ENCODE data around the gene TMEM115.

Gene TMEM115

GRCh38 chr3:50380405-50381085 is 21.2 kb upstream of the TMEM115 start:
- DNase-seq (ENCODE audit: low read depth, low spot score), result no peak
- no peak overlapping the region for H3K4me3 ChIP-seq (ENCODE audit: low read length)

DNA sequence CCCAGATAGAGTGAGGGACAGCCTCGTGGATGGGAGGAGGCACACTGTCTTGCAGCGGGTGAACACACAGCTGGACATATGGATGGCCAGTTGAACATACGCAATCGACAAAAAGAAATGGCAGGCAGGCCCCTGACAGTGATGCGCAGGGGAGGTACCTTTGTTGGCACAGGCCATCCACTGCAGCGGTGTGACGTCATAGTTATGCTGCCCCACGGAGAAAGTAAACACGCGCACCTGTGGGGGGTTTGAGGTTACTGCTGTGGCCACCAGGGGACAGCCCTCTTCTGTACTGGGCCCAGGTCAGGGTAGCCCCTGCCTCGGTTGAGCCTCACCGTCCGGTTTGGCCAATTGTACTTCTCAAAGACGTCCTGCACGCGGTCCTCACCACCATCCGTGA is 19.4 kb upstream of the TMEM115 start:
- H3K4me3 ChIP-seq (ENCODE audit: low read length), result no peak overlapping the region
- no peak for DNase-seq (ENCODE audit: low read depth, low spot score)

DNA sequence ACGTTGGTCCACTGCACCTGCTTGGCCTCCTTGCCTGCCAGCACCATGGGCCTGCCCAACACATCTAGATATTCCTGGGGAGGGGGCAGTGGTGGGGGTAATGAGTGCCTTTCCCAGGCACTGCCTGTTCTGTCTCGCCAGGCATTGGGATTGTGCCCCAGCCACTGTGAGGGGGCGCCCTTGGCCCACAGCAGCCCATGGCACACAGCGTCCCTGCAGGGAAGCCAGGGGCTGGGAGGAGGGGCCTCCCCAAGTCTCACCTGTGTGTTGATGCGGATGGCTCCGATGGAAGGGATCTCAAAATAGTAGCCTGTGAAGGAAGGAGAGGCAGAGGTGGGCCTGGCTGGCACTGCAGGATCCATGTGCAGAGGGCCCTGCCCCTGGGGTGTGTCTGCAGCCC is 18.7 kb upstream of the TMEM115 start:
- DNase-seq (ENCODE audit: low read depth, low spot score), result no peak
- no peak overlapping the region for H3K4me3 ChIP-seq (ENCODE audit: low read length)

DNA sequence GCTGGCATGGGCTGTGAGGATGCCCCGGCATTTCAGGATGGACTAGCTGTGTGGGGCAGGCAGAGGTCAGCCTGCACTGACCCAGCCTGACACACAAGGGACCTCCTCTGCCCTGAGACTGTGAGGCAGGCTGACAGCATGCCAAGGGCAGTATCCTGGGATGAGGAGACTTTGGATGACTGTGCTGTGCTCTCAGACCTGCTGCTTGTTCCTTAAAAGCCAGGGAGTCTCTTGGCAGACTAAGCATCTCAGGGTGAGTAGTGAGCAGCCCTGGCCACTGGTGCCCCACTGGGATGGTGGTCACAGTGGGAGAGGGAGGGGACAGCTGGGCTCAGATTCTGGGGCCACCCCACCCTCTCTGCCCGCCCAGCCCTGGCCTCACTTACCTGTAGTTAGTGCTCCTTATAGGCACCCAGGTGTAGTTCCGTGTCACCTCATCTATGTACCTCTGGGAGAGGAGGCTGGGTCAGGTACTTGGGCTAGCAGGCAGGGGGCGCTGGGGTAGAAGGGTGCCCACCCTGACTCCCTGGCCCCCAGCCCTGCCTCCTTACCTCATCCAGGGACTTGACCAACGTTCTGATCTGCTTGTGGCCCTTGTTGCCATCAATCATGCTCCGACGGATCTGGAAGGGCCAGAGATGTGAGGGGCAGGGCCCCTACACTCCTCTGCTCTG is 16.1 kb upstream of the TMEM115 start:
- DNase-seq (ENCODE audit: low read depth, low spot score), result no peak
- H3K4me3 ChIP-seq (ENCODE audit: low read length), result no peak overlapping the region

DNA sequence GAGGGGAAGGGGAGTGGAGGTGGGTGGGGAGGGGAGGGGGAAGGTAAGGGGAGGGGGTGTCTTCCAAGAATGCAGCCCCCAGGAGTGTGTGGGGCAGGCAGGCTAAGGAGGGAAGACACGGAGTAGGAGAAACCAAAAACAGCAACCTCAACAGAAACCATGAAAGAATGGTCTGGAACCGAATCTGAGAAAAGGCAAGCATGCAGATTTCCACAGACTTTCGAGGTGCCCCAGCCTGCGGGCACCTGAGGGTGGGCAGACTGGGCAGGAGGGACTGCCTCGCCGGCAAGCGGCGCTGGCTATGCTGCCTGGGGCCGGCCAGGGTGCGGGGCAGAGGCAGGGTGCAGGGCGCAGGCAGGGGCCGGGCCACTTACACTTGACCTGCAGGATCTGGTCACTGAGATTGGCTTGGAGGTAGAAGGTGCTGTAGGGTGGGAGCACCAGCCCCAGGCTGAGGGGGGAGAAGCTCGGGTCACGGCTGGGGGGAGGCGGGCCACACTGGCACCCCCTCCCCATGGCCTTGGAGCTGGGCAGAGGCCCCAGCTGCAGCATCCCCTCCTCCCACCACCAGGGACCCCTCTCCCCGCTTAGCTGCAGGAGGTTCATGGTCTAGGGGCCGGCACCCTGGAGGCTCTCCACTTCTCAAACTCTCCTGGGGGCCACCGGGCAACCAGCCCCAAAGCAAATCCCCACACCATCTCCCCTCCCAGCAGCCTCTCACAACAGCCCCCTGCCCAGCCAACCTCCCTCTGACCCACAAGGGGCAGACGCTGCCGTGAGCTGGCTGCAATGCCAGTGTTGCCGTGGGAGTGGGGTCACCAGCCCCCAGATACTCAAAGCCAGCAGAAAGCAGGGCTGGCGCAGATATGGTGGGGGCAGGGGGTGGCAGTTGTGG is 15.3 kb upstream of the TMEM115 start:
- H3K4me3 ChIP-seq (ENCODE audit: low read length), result no peak overlapping the region
- DNase-seq (ENCODE audit: low read depth, low spot score), result no peak

GRCh38 chr3:50373146-50374051 is 14.1 kb upstream of the TMEM115 start:
- H3K4me3 ChIP-seq (ENCODE audit: low read length), result no peak overlapping the region
- DNase-seq (ENCODE audit: low read depth, low spot score), result no peak

DNA sequence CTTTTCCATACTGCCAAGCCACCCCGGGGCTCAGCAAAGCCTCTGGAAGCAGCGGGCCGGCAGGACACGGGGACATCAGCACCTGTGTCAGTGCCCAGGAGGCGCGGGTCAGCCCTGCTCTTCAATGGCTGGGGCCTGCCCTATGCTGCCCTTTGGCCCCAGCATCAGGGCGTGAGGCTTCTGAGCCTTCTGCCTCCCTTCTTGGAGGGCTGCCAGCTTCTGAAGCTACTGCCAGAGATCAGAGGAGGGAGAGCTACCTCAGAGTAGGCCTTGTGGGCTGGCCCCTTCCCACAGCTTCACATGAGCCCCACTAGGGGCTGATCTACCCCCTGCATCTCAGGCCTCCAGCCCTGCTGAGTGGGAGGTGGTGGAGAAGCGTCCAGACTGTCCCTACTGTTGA is 13.0 kb upstream of the TMEM115 start:
- H3K4me3 ChIP-seq (ENCODE audit: low read length), result no peak overlapping the region
- peak; percentile 72 for DNase-seq (ENCODE audit: low read depth, low spot score)

- no peak overlapping the region for H3K4me3 ChIP-seq (ENCODE audit: low read length)
- no peak for DNase-seq (ENCODE audit: low read depth, low spot score)
Measured at GRCh38 chr3:50371133-50371685, 11.9 kb upstream of the TMEM115 start.

DNA sequence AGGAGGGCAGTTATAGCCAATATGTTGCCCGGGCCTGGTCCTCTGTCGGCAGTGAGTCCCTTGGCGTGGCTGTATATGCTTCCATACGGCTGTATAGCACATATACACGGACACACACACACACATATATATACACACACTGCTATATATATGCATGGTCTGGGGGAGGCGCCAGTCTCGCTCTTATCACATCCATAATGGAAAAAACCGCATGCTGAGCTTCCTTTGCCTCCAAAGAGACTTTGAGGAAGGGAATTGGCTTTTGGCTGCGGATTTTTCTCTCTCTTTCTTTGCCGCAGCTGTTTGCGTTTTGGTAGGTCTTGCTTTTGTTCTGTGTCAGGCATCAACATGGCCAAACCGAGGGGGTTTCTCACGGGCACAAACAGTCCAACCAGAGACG is 11.3 kb upstream of the TMEM115 start:
- no peak overlapping the region for H3K4me3 ChIP-seq (ENCODE audit: low read length)
- DNase-seq (ENCODE audit: low read depth, low spot score), result no peak

- no peak overlapping the region for H3K4me3 ChIP-seq (ENCODE audit: low read length)
- DNase-seq (ENCODE audit: low read depth, low spot score), result no peak
Measured at GRCh38 chr3:50369012-50369670, 9.8 kb upstream of the TMEM115 start.

GRCh38 chr3:50365842-50366220 is 6.5 kb upstream of the TMEM115 start:
- H3K4me3 ChIP-seq (ENCODE audit: low read length), result peak overlapping the region; percentile 60
- no peak for DNase-seq (ENCODE audit: low read depth, low spot score)

DNA sequence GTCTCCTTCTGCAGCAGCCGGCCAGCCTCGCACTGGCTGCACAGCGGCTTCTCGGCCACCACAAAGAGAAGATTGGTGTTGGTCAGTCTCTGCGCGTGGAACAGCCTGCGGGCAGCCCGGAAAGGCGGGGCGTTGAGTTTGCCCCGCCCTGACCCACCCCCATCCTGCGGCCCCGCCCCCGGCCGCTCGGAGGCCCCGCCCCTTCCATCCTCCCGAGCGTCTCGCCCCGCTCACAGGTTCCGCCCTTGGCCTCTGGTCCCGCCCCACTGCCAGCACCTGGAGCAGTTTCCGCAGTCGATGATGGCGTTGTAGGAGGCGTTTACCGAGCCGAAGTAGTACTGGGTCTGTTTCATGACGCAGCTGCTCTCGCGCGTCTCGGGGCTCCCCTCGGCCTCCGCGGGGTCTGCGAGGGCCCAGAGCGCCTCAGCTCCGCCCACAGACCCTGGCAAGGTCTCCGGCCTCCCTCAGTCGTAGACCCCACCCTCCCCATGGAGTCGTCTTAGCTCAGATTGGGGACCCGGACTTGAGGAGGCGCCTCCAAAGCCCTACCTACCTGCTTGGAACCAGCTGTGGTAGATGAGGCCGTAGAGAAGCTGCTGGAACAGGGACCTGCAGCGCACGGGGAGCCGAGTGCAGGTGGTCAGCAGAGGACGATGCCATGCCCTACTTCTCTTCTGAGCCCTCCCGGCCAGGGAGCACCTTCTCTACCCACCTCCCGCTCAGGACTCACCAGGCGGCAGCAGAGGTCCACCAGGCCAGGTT is 5.9 kb upstream of the TMEM115 start:
- peak; percentile 85 for DNase-seq (ENCODE audit: low read depth, low spot score)
- H3K4me3 ChIP-seq (ENCODE audit: low read length), result peak overlapping the region; percentile 60

- no peak for DNase-seq (ENCODE audit: low read depth, low spot score)
- H3K4me3 ChIP-seq (ENCODE audit: low read length), result no peak overlapping the region
Measured at GRCh38 chr3:50364573-50365079, 5.3 kb upstream of the TMEM115 start.

- peak overlapping the region; percentile 90 for H3K4me3 ChIP-seq (ENCODE audit: low read length)
- DNase-seq (ENCODE audit: low read depth, low spot score), result no peak
Measured at GRCh38 chr3:50359760-50360110, 414 bp upstream of the TMEM115 start.

DNA sequence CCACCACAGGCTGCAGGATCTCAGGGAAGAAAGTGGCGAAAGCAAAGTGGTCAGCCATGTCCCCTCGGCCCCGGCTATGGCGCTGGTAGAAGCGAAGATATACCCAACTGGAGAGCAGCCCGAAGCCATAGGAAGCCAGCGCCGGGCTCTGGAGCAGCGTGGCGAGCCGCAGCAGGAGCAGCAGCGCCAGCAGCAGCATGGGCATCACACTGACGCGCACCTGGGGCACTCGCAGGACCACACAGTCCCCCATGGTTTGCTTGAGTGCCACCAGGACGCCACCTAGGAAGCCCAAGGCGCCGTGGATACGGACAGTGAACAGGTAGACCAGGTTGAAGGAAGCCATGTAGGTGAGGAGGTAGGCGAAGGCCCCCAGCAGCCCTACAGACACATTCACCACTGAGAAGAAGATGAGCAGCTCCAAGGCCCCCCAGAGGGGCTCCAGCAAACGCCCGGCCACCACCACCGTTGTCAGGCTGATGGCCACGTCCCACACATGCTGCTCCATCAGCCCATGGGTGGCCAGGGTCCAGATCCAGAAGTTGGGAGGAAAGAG is 888 bp downstream of the TMEM115 start:
- H3K4me3 ChIP-seq (ENCODE audit: low read length), result peak overlapping the region; percentile 90
- DNase-seq (ENCODE audit: low read depth, low spot score), result no peak

- H3K4me3 ChIP-seq (ENCODE audit: low read length), result no peak overlapping the region
- DNase-seq (ENCODE audit: low read depth, low spot score), result no peak
Measured at GRCh38 chr3:50357481-50357880, 1.8 kb downstream of the TMEM115 start.

DNA sequence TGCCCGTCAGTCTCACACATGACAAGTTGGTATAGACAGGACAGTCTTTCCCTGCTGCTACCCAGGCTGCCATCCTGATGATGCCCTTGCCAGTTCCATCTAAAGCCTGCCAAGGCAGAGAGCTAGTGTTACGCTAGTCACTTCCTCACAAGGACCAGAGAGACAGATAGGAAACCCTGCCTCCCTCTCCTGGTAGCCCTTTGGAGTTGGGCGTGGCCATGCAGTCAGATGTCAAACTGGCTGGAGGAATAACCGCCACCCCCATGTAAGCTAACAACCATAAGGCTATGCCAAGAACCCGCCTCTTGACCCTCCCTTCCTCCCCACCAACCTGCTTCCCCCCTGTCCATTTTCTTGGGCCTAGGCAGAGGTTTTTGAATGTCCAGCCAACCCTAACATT is 2.8 kb downstream of the TMEM115 start:
- H3K4me3 ChIP-seq (ENCODE audit: low read length), result no peak overlapping the region
- DNase-seq (ENCODE audit: low read depth, low spot score), result no peak

Measured in Jurkat, Clone E6-1 (cell line).